Esophagus muscularis mucosa (tissue), 4 donors: Measurements from ENCODE around the gene IQGAP2. TPM values are rescaled to one million over a fixed set of nuclear protein-coding genes. Genes with fewer than 3 reads are reported as not detected.

Experiments used
- DNase-seq: peaks from one replicate; pipeline ENCODE4 v3.0.0-alpha.2; 2017; ENCODE audit errors: extremely low spot score
- H3K27ac ChIP-seq, 4 donors: fragments of 200-600 bp; sonication (generic); replicated peaks in 1 of 4; 1 replicate in 3 of 4; 2 replicates in 1 of 4; pipeline ENCODE4 v1.5.1; 2016 to 2019; ENCODE audit warnings: mild to moderate bottlenecking in 1 of 4
- H3K27me3 ChIP-seq, 4 donors: fragments of 200-600 bp; sonication (generic); one replicate each; pipeline versions ENCODE4 v1.5.1 to v1.6.0; 2016 to 2019
- H3K36me3 ChIP-seq, 4 donors: fragments of 200-600 bp; sonication (generic); one replicate each; pipeline ENCODE4 v1.5.1; 2016 to 2019
- H3K4me1 ChIP-seq, 4 donors: fragments of 200-600 bp; sonication (generic); one replicate each; pipeline ENCODE4 v1.5.1; 2016 to 2019
- H3K4me3 ChIP-seq, 4 donors: fragments of 200-600 bp; sonication (generic); 1 replicate in 2 of 4; 2 replicates in 2 of 4; pipeline ENCODE4 v1.5.1; 2016 to 2019; ENCODE audit warnings: mild to moderate bottlenecking in 4 of 4, moderate library complexity in 1 of 4
- H3K9me3 ChIP-seq, 4 donors: fragments of 200-600 bp; sonication (generic); 1 replicate in 3 of 4; 2 replicates in 1 of 4; pipeline ENCODE4 v1.5.1; 2016 to 2019
- CTCF ChIP-seq, 3 experiments: fragments of 200-600 bp in 2 of 3; fragments of 450-650 bp in 1 of 3; sonication (generic) in 2 of 3; IDR thresholded peaks; one replicate each; pipeline ENCODE4 v1.5.1; 2017 to 2019; ENCODE audit warnings: antibody characterized with exemption in 3 of 3, mild to moderate bottlenecking in 2 of 3, moderate library complexity in 1 of 3
- EP300 ChIP-seq: sonication (generic); formaldehyde crosslinking; IDR thresholded peaks from one replicate; pipeline ENCODE4 v1.6.1; 2017; ENCODE audit warnings: antibody characterized with exemption
- POLR2A ChIP-seq: fragments of 450-650 bp; IDR thresholded peaks from one replicate; pipeline ENCODE4 v1.6.1; 2017; ENCODE audit warnings: antibody characterized with exemption, moderate library complexity, mild to moderate bottlenecking, low read depth
- POLR2AphosphoS5 ChIP-seq, 2 donors: sonication (generic); formaldehyde crosslinking; IDR thresholded peaks; one replicate each; pipeline ENCODE4 v1.6.1; 2017; ENCODE audit warnings: antibody characterized with exemption in 2 of 2
- WGBS: methylation state at CpG from one replicate; pipeline ENCODE4 v1.1.5; 2018; 5-methylcytosine and 5-hydroxymethylcytosine counted together
- intact Hi-C: fragments of 100-400 bp; cut with DNase I; formaldehyde crosslinking; loops from one replicate; pipeline ENCODE4 v1.15.1; 2023
- total RNA-seq, 4 donors: library from RNA; depleted of rRNA; stranded (reverse); fragments of >200 nt; gene quantifications; one replicate each; pipeline versions ENCODE4 v1.1.0 to v1.2.1, GENCODE V29; 2016

IQGAP2 gene
- total RNA-seq, 4 donors from 2014 or later = 14.9 to 30.7 (median 20.8) TPM

GRCh38 chr5:76718381-76718832 lies 315.3 kb downstream of the IQGAP2 start:
- H3K27me3 ChIP-seq = peaks cover 0 to 42% (median 8%) of the 10 kb centered on the region in 4 donors
- H3K27ac ChIP-seq = no peak overlapping the region
- 80% methylated on average over 5 of the region's 5 CpGs for WGBS
- H3K9me3 ChIP-seq = no peaks in the 10 kb centered on the region
- H3K4me3 ChIP-seq = peak overlapping the region in 1 of 4 donors; percentile 60
- H3K4me1 ChIP-seq = peaks cover 11 to 31% (median 26%) of the 10 kb centered on the region in 4 donors
- no peak for DNase-seq
- intact Hi-C loops = no loop called here
- TF ChIP-seq POLR2A (no peak), EP300 (no peak)
- H3K36me3 ChIP-seq = no peaks in the 10 kb centered on the region

GRCh38 chr5:76718880-76719279 lies 315.8 kb downstream of the IQGAP2 start:
- H3K9me3 ChIP-seq = no peaks in the 10 kb centered on the region
- H3K4me3 ChIP-seq = no peak overlapping the region
- no peak for DNase-seq
- intact Hi-C loops = no loop called here
- TF ChIP-seq POLR2A (no peak), POLR2AphosphoS5 (IDR thresholded peaks at IDR 0.05) (no peak), CTCF (IDR thresholded peaks at IDR 0.05) (no peak), EP300 (no peak)
- H3K36me3 ChIP-seq = no peaks in the 10 kb centered on the region
- H3K4me1 ChIP-seq = peaks cover 11 to 31% (median 26%) of the 10 kb centered on the region in 4 donors
- H3K27ac ChIP-seq = no peak overlapping the region
- 78% methylated on average over 4 of the region's 4 CpGs for WGBS
- peaks cover 0 to 42% (median 8%) of the 10 kb centered on the region in 4 donors for H3K27me3 ChIP-seq

- H3K9me3 ChIP-seq = no peaks in the 10 kb centered on the region
- H3K27me3 ChIP-seq = peaks cover 0 to 26% (median 7%) of the 10 kb centered on the region in 4 donors
- 64% methylated on average over 10 of the region's 10 CpGs for WGBS
- no peak overlapping the region for H3K27ac ChIP-seq
- intact Hi-C loops = no loop called here
- DNase-seq = no peak
- H3K4me1 ChIP-seq = peaks cover 8 to 17% (median 12%) of the 10 kb centered on the region in 4 donors
- H3K36me3 ChIP-seq = no peaks in the 10 kb centered on the region
- H3K4me3 ChIP-seq = no peak overlapping the region
- no peak for TF ChIP-seq EP300
- TF ChIP-seq POLR2A = no peak
- no peak for TF ChIP-seq CTCF (IDR thresholded peaks at IDR 0.05)
- no peak for TF ChIP-seq POLR2AphosphoS5 (IDR thresholded peaks at IDR 0.05)
Observed at GRCh38 chr5:76720988-76721569, 318.0 kb downstream of the IQGAP2 start.

DNA sequence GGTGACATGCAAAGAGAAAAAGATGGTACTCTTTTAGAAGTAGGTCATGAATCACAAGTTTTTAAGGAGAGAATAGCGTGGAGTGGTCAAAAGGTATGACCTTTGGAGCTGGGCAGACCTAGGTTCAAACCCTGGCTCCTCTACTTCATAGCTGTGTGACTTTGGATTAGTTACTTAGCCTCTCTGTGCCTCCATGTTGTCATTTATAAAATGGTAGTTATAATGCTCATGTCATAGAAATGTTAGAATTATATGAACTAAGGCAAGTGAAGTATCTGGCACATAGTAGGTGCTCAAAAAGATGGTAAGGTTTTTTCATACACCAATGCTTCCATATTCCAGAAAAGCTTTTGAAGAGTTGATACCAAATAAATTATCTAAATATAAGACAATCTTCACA lies 320.2 kb downstream of the IQGAP2 start:
- intact Hi-C loops = no loop called here
- WGBS = 94% methylated on average over 1 of the region's 1 CpG
- H3K9me3 ChIP-seq = no peaks in the 10 kb centered on the region
- no peak overlapping the region for H3K27ac ChIP-seq
- no peak for DNase-seq
- H3K36me3 ChIP-seq = no peaks in the 10 kb centered on the region
- no peak for TF ChIP-seq POLR2AphosphoS5 (IDR thresholded peaks at IDR 0.05)
- TF ChIP-seq POLR2A = no peak
- no peak for TF ChIP-seq EP300
- no peak for TF ChIP-seq CTCF (IDR thresholded peaks at IDR 0.05)
- no peak overlapping the region for H3K4me3 ChIP-seq
- peaks cover 0 to 11% (median 0%) of the 10 kb centered on the region in 4 donors for H3K27me3 ChIP-seq
- peaks cover 0 to 8% (median 2%) of the 10 kb centered on the region in 4 donors for H3K4me1 ChIP-seq

DNA sequence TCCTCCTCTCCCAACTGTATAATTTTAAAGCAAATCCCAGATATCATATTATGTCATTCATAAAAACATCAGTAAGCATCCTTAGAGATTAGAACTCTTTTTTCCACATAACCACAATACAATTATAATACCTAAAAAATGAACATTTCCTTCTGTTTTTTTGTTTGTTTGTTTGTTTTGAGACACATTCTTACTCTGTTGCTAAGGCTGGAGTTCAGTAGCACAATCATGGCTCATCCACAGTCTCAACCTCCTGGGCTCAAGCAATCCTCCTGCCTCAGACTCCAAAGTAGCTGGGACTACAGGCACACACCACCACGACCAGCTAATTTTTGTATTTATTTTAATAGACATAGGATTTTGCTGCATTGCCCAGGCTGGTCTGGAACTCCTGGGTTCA lies 320.8 kb downstream of the IQGAP2 start:
- H3K4me3 ChIP-seq = no peak overlapping the region
- 84% methylated on average over 1 of the region's 1 CpG for WGBS

DNA sequence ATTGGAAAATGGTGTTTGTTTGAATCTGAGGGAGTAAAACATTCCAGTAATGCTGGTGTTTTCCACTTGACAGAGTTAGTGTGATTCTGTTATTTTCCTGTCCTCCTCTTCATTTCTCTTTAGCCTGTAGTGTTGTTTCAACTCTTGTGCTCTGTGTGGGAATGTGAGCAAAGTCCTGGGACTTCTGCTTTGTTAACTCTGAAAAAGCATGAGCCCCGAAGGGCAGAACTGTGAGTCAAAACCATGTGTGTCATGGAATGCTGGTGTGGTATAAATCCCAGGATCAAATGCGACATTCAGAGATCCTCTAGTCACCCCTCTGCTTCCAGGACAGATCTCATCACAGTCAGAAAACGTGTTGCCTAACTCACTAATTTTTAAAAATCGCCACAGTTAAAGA lies 321.8 kb downstream of the IQGAP2 start:
- no peak overlapping the region for H3K27ac ChIP-seq
- no peak overlapping the region for H3K4me3 ChIP-seq
- WGBS = 88% methylated on average over 4 of the region's 4 CpGs
- intact Hi-C loops = no loop called here
- no peak for DNase-seq
- H3K4me1 ChIP-seq = peaks cover 0 to 8% (median 2%) of the 10 kb centered on the region in 4 donors
- no peak for TF ChIP-seq CTCF (IDR thresholded peaks at IDR 0.05)
- no peak for TF ChIP-seq POLR2AphosphoS5 (IDR thresholded peaks at IDR 0.05)
- no peak for TF ChIP-seq EP300
- no peak for TF ChIP-seq POLR2A
- H3K9me3 ChIP-seq = peaks cover 0 to 13% (median 7%) of the 10 kb centered on the region in 4 donors
- H3K36me3 ChIP-seq = no peaks in the 10 kb centered on the region
- H3K27me3 ChIP-seq = peaks cover 0 to under 1% (median 0%) of the 10 kb centered on the region in 4 donors

More for the DNA sequence above, 320.8 kb downstream of the IQGAP2 start:
- intact Hi-C loops = no loop called here
- no peak for DNase-seq
- Histone ChIP-seq H3K27ac (no peak overlapping the region), H3K36me3 (no peaks in the 10 kb centered on the region), H3K4me1 (peaks cover 0 to 8% (median 2%) of the 10 kb centered on the region in 4 donors), H3K27me3 (peaks cover 0 to 8% (median 0%) of the 10 kb centered on the region in 4 donors), H3K9me3 (peaks cover 0 to 4% (median under 1%) of the 10 kb centered on the region in 4 donors)
- TF ChIP-seq POLR2A = no peak
